H1 (cell line): ENCODE measurements around the gene SKAP1. TPM values are rescaled to one million over a fixed set of nuclear protein-coding genes. Genes with fewer than 3 reads are reported as not detected.

Experiments used
- CTCF ChIA-PET: fragments of 300-600 bp; sonication (Branson Sonifier 250); formaldehyde crosslinking; loops from one replicate; lab custom pipeline; 2021; ENCODE audit not compliant: partially characterized antibody; lab: Charles Lee
- POLR2A ChIA-PET: fragments of 300-600 bp; sonication (Branson Sonifier 250); formaldehyde crosslinking; loops from one replicate; lab custom pipeline; 2021; ENCODE audit warnings: inconsistent platforms; ENCODE audit not compliant: partially characterized antibody; lab: Charles Lee
- DNase-seq, 2 experiments: peaks; one replicate each; pipeline versions ENCODE4 v3.0.0 to v3.0.0-alpha.2; 2010 to 2022; ENCODE audit warnings: low spot score in 2 of 2, low read depth in 1 of 2, mixed read lengths in 1 of 2
- FAIRE-seq: peaks from 2 replicates; lab custom pipeline; 2011; peaks lifted over from hg19 to GRCh38; lab: Jason Lieb, UNC
- H2AFZ ChIP-seq: 2 replicates; pipeline ENCODE4 v1.8.1; 2012; ENCODE audit warnings: low read length, inconsistent platforms
- H2AK5ac ChIP-seq: 2 replicates; pipeline ENCODE4 v1.6.1; 2013; ENCODE audit warnings: low read depth, low read length
- H2BK120ac ChIP-seq: replicated peaks from 2 replicates; pipeline ENCODE3; 2013; ENCODE audit warnings: low read depth, low read length, inconsistent platforms
- H2BK12ac ChIP-seq: 2 replicates; pipeline ENCODE4 v1.6.1; 2013; ENCODE audit warnings: low read depth, low read length
- H2BK15ac ChIP-seq: 2 replicates; pipeline ENCODE4 v1.6.1; 2013; ENCODE audit warnings: low read length
- H2BK20ac ChIP-seq: 2 replicates; pipeline ENCODE4 v1.6.1; 2013; ENCODE audit warnings: low read length
- H2BK5ac ChIP-seq: 2 replicates; pipeline ENCODE4 v1.6.1; 2013; ENCODE audit warnings: low read depth, low read length
- H3K14ac ChIP-seq: 2 replicates; pipeline ENCODE4 v1.6.1; 2013; ENCODE audit warnings: inconsistent platforms; ENCODE audit not compliant: insufficient read length
- H3K18ac ChIP-seq: 2 replicates; pipeline ENCODE4 v1.6.1; 2013; ENCODE audit warnings: low read length; ENCODE audit errors: extremely low read depth
- H3K23ac ChIP-seq: 2 replicates; pipeline ENCODE4 v1.6.1; 2013; ENCODE audit warnings: inconsistent platforms; ENCODE audit not compliant: insufficient read length
- H3K23me2 ChIP-seq: 2 replicates; pipeline ENCODE4 v1.6.1; 2013; ENCODE audit warnings: low read depth, low read length
- H3K27ac ChIP-seq: 2 replicates; pipeline ENCODE4 v1.6.1; 2011; ENCODE audit warnings: low read depth, low read length, inconsistent platforms
- H3K27me3 ChIP-seq, 4 experiments: replicated peaks in 1 of 4; 1 replicate in 1 of 4; 2 replicates in 3 of 4; pipeline versions ENCODE4 v1.6.1 to v1.8.1; 2011 to 2013; ENCODE audit warnings: low read length in 3 of 4, mild to moderate bottlenecking in 3 of 4, inconsistent platforms in 2 of 4, mixed read lengths in 2 of 4, moderate library complexity in 1 of 4; ENCODE audit not compliant: control insufficient read depth in 3 of 4, insufficient read depth in 3 of 4; ENCODE audit errors: extremely low read depth in 1 of 4
- H3K36me3 ChIP-seq, 4 experiments: 2 replicates each; pipeline versions ENCODE4 v1.6.1 to v1.8.1; 2011 to 2013; ENCODE audit warnings: mild to moderate bottlenecking in 4 of 4, low read length in 3 of 4, moderate library complexity in 2 of 4, control low read depth in 1 of 4, inconsistent platforms in 1 of 4; ENCODE audit not compliant: insufficient read depth in 4 of 4, control insufficient read depth in 2 of 4
- H3K4ac ChIP-seq: replicated peaks from 2 replicates; pipeline ENCODE3; 2013; ENCODE audit warnings: low read length, low read depth, mixed read lengths, inconsistent platforms; ENCODE audit not compliant: insufficient read length
- H3K4me1 ChIP-seq, 4 experiments: replicated peaks in 1 of 4; 1 replicate in 1 of 4; 2 replicates in 3 of 4; pipeline versions ENCODE4 v1.6.1 to v1.8.1; 2011 to 2013; ENCODE audit warnings: low read length in 3 of 4, inconsistent platforms in 2 of 4, mixed read lengths in 1 of 4; ENCODE audit not compliant: insufficient read depth in 4 of 4, control insufficient read depth in 3 of 4
- H3K4me2 ChIP-seq, 2 experiments: 2 replicates each; pipeline versions ENCODE4 v1.6.1 to v1.8.1; 2011 to 2013; ENCODE audit warnings: low read depth in 2 of 2, low read length in 2 of 2, control low read depth in 1 of 2, inconsistent platforms in 1 of 2, mild to moderate bottlenecking in 1 of 2; ENCODE audit not compliant: insufficient read depth in 1 of 2
- H3K4me3 ChIP-seq, 4 experiments: fragments of 200-600, 300-600 bp in 1 of 4; sonication (generic), shearing (Covaris generic), sonication (Bioruptor Twin) in 1 of 4; 2 replicates each; pipeline versions ENCODE4 v1.5.1 to v1.8.1; 2011 to 2016; ENCODE audit warnings: low read length in 4 of 4, low read depth in 3 of 4, control low read depth in 2 of 4, inconsistent platforms in 2 of 4, mild to moderate bottlenecking in 2 of 4, mixed read lengths in 1 of 4, moderate library complexity in 1 of 4; ENCODE audit not compliant: insufficient read depth in 2 of 4; ENCODE audit errors: extremely low read depth in 1 of 4
- H3K56ac ChIP-seq: replicated peaks from 2 replicates; pipeline ENCODE3; 2013; ENCODE audit warnings: low read depth, mild to moderate bottlenecking, mixed read lengths, low read length, inconsistent platforms; ENCODE audit not compliant: insufficient read length
- H3K79me1 ChIP-seq: 2 replicates; pipeline ENCODE4 v1.6.1; 2013; ENCODE audit warnings: low read depth, low read length, control low read depth
- H3K79me2 ChIP-seq, 2 experiments: 2 replicates each; pipeline versions ENCODE4 v1.6.1 to v1.8.1; 2012 to 2013; ENCODE audit warnings: low read length in 2 of 2, mild to moderate bottlenecking in 2 of 2, inconsistent platforms in 1 of 2; ENCODE audit not compliant: insufficient read depth in 2 of 2, control insufficient read depth in 1 of 2
- H3K9ac ChIP-seq, 4 experiments: replicated peaks in 1 of 4; 1 replicate in 1 of 4; 2 replicates in 3 of 4; pipeline versions ENCODE4 v1.6.1 to v1.8.1; 2011 to 2013; ENCODE audit warnings: low read depth in 3 of 4, low read length in 3 of 4, control low read depth in 2 of 4, mild to moderate bottlenecking in 2 of 4, moderate library complexity in 2 of 4, inconsistent platforms in 1 of 4; ENCODE audit errors: extremely low read depth in 1 of 4
- H3K9me3 ChIP-seq, 2 experiments: 2 replicates each; pipeline versions ENCODE4 v1.6.1 to v1.8.1; 2012 to 2013; ENCODE audit warnings: mild to moderate bottlenecking in 2 of 2, moderate library complexity in 2 of 2, control low read depth in 1 of 2, inconsistent platforms in 1 of 2, low read depth in 1 of 2, low read length in 1 of 2, mixed read lengths in 1 of 2; ENCODE audit not compliant: insufficient read depth in 2 of 2
- H4K20me1 ChIP-seq, 2 experiments: replicated peaks in 1 of 2; 2 replicates each; pipeline versions ENCODE3 to v1.8.1; 2011 to 2013; ENCODE audit warnings: inconsistent platforms in 2 of 2, low read length in 2 of 2, mild to moderate bottlenecking in 1 of 2; ENCODE audit not compliant: insufficient read depth in 2 of 2, control insufficient read depth in 1 of 2
- H4K5ac ChIP-seq: 2 replicates; pipeline ENCODE4 v1.6.1; 2013; ENCODE audit warnings: low read length, low read depth, mixed read lengths, inconsistent platforms; ENCODE audit not compliant: insufficient read length
- H4K8ac ChIP-seq: 2 replicates; pipeline ENCODE4 v1.8.0; 2013; ENCODE audit warnings: mild to moderate bottlenecking, moderate library complexity, low read length, inconsistent platforms; ENCODE audit not compliant: insufficient read depth; ENCODE audit errors: extremely low read depth
- H4K91ac ChIP-seq: replicated peaks from 2 replicates; pipeline ENCODE3; 2013; ENCODE audit warnings: low read length, mixed read lengths, inconsistent platforms; ENCODE audit not compliant: insufficient read length
- CTCF ChIP-seq, 3 experiments: IDR thresholded peaks; 1 replicate in 2 of 3; 2 replicates in 1 of 3; pipeline versions ENCODE4 v1.5.1 to v1.6.1; 2011; ENCODE audit warnings: low read length in 3 of 3, mild to moderate bottlenecking in 3 of 3, inconsistent platforms in 2 of 3, low read depth in 1 of 3, moderate library complexity in 1 of 3; ENCODE audit not compliant: insufficient read depth in 1 of 3; ENCODE audit errors: control extremely low read depth in 1 of 3
- TEAD4 ChIP-seq: IDR thresholded peaks from 2 replicates; pipeline ENCODE4 v1.6.1; 2012; ENCODE audit warnings: low read depth, low read length, inconsistent platforms, mixed read lengths
- YY1 ChIP-seq: IDR thresholded peaks from 2 replicates; pipeline ENCODE4 v1.6.1; 2011; ENCODE audit warnings: low read depth, mild to moderate bottlenecking, low read length
- WGBS, 2 experiments: shearing (Covaris generic) in 1 of 2; methylation state at CpG; one replicate each; pipeline versions ENCODE4 v1.1.6 to v1.1.7; 2013 to 2015; ENCODE audit warnings: low lambda C conversion rate in 2 of 2, mixed read lengths in 2 of 2, inconsistent platforms in 1 of 2, low coverage in 1 of 2, missing lambda C conversion rate in 1 of 2; ENCODE audit not compliant: insufficient replicate concordance in 2 of 2, insufficient coverage in 1 of 2, insufficient read length in 1 of 2; ENCODE audit errors: extremely low coverage in 1 of 2, missing lambda C conversion rate in 1 of 2; 5-methylcytosine and 5-hydroxymethylcytosine counted together
- polyA plus RNA-seq, 7 experiments: library from polyadenylated mRNA; depleted of rRNA in 3 of 7; stranded (reverse) in 5 of 7; unstranded in 2 of 7; fragments of >200 nt in 5 of 7; fragments of 200-250 nt in 2 of 7; gene quantifications; 1 replicate in 5 of 7; 2 replicates in 1 of 7; 4 replicates in 1 of 7; pipeline versions ENCODE4 v1.2.1 to v1.2.3, GENCODE V29; 2011 to 2013; ENCODE audit warnings: missing spikeins in 2 of 7, mixed read lengths in 2 of 7
- total RNA-seq: library from RNA; stranded (reverse); fragmentation: NEBNext Ultra II Directional; extraction: Animal tissue kit (Norgen Biotek cat#: 25700); gene quantifications from 2 replicates; pipeline ENCODE4 v1.2.1, GENCODE V29; 2021

The SKAP1 gene
- total and polyA plus RNA-seq, 2 of the 8 experiments (the other 6 are each of a cell fraction or from before 2014, with no cell fraction given) = not detected

GRCh38 chr17:48134912-48135480 is 295.0 kb downstream of the SKAP1 start:
- Histone ChIP-seq H3K56ac (no peak overlapping the region), H4K20me1 (no peaks in the 10 kb centered on the region), H2BK20ac (no peak overlapping the region), H3K36me3 (no peaks in the 10 kb centered on the region), H3K14ac (no peak overlapping the region), H3K27me3 (no peaks in the 10 kb centered on the region), H2AK5ac (no peak overlapping the region), H3K23me2 (no peaks in the 10 kb centered on the region), H2BK12ac (no peak overlapping the region), H2BK15ac (no peak overlapping the region), H3K4me1 (no peaks in the 10 kb centered on the region), H4K91ac (no peak overlapping the region), H3K4me3 (no peak overlapping the region), H3K9me3 (no peaks in the 10 kb centered on the region), H4K8ac (no peak overlapping the region), H3K27ac (no peak overlapping the region), H4K5ac (no peak overlapping the region), H2AFZ (no peak overlapping the region), H3K79me1 (no peaks in the 10 kb centered on the region), H3K23ac (no peak overlapping the region), H3K79me2 (no peaks in the 10 kb centered on the region), H3K4ac (no peak overlapping the region), H3K9ac (no peak overlapping the region), H2BK120ac (no peak overlapping the region), H2BK5ac (no peak overlapping the region), H3K18ac (no peak overlapping the region), H3K4me2 (no peak overlapping the region)
- WGBS, 2 experiments = 93% methylated on average over 3 of the region's 3 CpGs; no CpG with 5 or more reads in 1 of the 2 experiments
- DNase-seq (no peak), FAIRE-seq (peak; percentile 63)
- CTCF ChIA-PET = interaction anchor here (0.6 to 7.0 kb wide), 31 partner anchors 8 to 460 kb away, joined by 3 to 69 read pairs (median 4); partner anchors contain the start of gene SNX11
- POLR2A ChIA-PET = interaction anchor here (1.5 to 1.9 kb wide), 3 partner anchors 79 to 139 kb away, joined by 3 to 7 read pairs (median 5); partner anchors contain the start of gene NFE2L1
- peak; percentile 71; the same call in 1 of the 2 replicates for TF ChIP-seq TEAD4
- 0 out of 2 replicates have a peak, but pooled peaks have one; percentile 28 for TF ChIP-seq YY1
- TF ChIP-seq CTCF (IDR thresholded peaks at IDR 0.05; ENCODE audit: control extremely low read depth in 1 of 3, insufficient read depth in 1 of 3, low read depth in 1 of 3, low read length in 3 of 3) = peak; percentile 18 to 59 (median 42); a peak in 3 of 4 replicates
